ENCODE results near the gene LAPTM5. TPM values are rescaled to one million over a fixed set of nuclear protein-coding genes. Genes with fewer than 3 reads are reported as not detected.

The LAPTM5 gene
- total and polyA plus RNA-seq, 2 of the 13 experiments (the other 11 are each of a cell fraction or from before 2014, with no cell fraction given) = 0.41 to 0.86 TPM

GRCh38 chr1:30806381-30807317 is 49.1 kb upstream of the LAPTM5 start:
- no peaks in the 10 kb centered on the region for H4K20me1 ChIP-seq (ENCODE audit: insufficient read depth, low read length)
- H3K36me3 ChIP-seq (replicated peaks in 1 of 2; ENCODE audit: control insufficient read depth in 1 of 2, insufficient read depth in 2 of 2, low read length in 2 of 2) = no peaks in the 10 kb centered on the region
- no peaks in the 10 kb centered on the region for H3K79me2 ChIP-seq (ENCODE audit: insufficient read depth, low read length)
- DNase-seq (ENCODE audit: low spot score) (no peak), FAIRE-seq (no peak), ATAC-seq (no peak)
- in situ Hi-C loops (cut with HindIII; ENCODE audit: extremely low pct_ligation_motif_present, low pct_unique_long_range_greater_than_20kb) = no loop called here
- H3K4me2 ChIP-seq (ENCODE audit: low read depth, low read length) = no peak overlapping the region
- BruUV-seq (replicated peaks) = no TSS peak
- H3K27ac ChIP-seq (ENCODE audit: extremely low read length, insufficient read depth, low read length) = no peak overlapping the region
- no peak overlapping the region for H2AFZ ChIP-seq (ENCODE audit: low read length)
- CTCF ChIA-PET (ENCODE audit: low intra/inter-chr PET ratio, low total read pairs) = no interaction called here
- H3K9ac ChIP-seq (ENCODE audit: insufficient read depth, low read depth, low read length) = no peak overlapping the region
- POLR2A ChIA-PET = no interaction called here
- H3K9me3 ChIP-seq (ENCODE audit: low read length) = no peaks in the 10 kb centered on the region
- H3K27me3 ChIP-seq (ENCODE audit: control insufficient read depth in 1 of 2, insufficient read depth in 2 of 2, low read length in 2 of 2) = peaks cover 10 to 68% of the 10 kb centered on the region in 2 experiments
- no peak overlapping the region for H3K4me3 ChIP-seq (replicated peaks in 1 of 3; ENCODE audit: insufficient read depth in 1 of 3, low read depth in 2 of 3, low read length in 3 of 3)
- H3K4me1 ChIP-seq (ENCODE audit: insufficient read depth, low read length) = peaks cover 12% of the 10 kb centered on the region
- TF ChIP-seq ZFP62 (CRISPR knock-in tag; IDR thresholded peaks at IDR 0.05) = no peak
- TF ChIP-seq ZNF629 (CRISPR knock-in tag; conservative IDR thresholded peaks at IDR 0.05) = peak; percentile 79
- no peak for TF ChIP-seq KDM5A (IDR thresholded peaks at IDR 0.05; ENCODE audit: borderline replicate concordance, low read length)
- no peak for TF ChIP-seq HCFC1 (IDR thresholded peaks at IDR 0.05; ENCODE audit: low read depth, low read length)
- no peak for TF ChIP-seq ZNF207 (IDR thresholded peaks at IDR 0.05; ENCODE audit: borderline replicate concordance)
- TF ChIP-seq ZNF768 (CRISPR knock-in tag; IDR thresholded peaks at IDR 0.05) = peak; percentile 41; the same call in 1 of the 2 replicates
- TF ChIP-seq ZBTB14 (CRISPR knock-in tag; IDR thresholded peaks at IDR 0.05) = no peak
- TF ChIP-seq IRF1 (CRISPR knock-in tag; IDR thresholded peaks at IDR 0.05; ENCODE audit: low read depth) = no peak
- intact Hi-C loops (cut with micrococcal nuclease; ENCODE audit: unreplicated experiment) = no loop called here
- 17% methylated on average over 18 of the region's 24 CpGs for WGBS (ENCODE audit: low lambda C conversion rate)

Measured in HepG2 (cell line).